Articular chondrocyte of knee joint (primary cell): ENCODE data around the gene SUDS3. TPM values are rescaled to one million over a fixed set of nuclear protein-coding genes. Genes with fewer than 3 reads are reported as not detected.

Experiments
- total RNA-seq: library from RNA; depleted of rRNA; stranded (reverse); fragments of >200 nt; gene quantifications from 2 replicates; pipeline ENCODE4 v1.2.3, GENCODE V29; 2012

The SUDS3 gene, protein sequence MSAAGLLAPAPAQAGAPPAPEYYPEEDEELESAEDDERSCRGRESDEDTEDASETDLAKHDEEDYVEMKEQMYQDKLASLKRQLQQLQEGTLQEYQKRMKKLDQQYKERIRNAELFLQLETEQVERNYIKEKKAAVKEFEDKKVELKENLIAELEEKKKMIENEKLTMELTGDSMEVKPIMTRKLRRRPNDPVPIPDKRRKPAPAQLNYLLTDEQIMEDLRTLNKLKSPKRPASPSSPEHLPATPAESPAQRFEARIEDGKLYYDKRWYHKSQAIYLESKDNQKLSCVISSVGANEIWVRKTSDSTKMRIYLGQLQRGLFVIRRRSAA
- total RNA-seq, result 27.0 and 37.9 TPM in 2 replicates

DNA sequence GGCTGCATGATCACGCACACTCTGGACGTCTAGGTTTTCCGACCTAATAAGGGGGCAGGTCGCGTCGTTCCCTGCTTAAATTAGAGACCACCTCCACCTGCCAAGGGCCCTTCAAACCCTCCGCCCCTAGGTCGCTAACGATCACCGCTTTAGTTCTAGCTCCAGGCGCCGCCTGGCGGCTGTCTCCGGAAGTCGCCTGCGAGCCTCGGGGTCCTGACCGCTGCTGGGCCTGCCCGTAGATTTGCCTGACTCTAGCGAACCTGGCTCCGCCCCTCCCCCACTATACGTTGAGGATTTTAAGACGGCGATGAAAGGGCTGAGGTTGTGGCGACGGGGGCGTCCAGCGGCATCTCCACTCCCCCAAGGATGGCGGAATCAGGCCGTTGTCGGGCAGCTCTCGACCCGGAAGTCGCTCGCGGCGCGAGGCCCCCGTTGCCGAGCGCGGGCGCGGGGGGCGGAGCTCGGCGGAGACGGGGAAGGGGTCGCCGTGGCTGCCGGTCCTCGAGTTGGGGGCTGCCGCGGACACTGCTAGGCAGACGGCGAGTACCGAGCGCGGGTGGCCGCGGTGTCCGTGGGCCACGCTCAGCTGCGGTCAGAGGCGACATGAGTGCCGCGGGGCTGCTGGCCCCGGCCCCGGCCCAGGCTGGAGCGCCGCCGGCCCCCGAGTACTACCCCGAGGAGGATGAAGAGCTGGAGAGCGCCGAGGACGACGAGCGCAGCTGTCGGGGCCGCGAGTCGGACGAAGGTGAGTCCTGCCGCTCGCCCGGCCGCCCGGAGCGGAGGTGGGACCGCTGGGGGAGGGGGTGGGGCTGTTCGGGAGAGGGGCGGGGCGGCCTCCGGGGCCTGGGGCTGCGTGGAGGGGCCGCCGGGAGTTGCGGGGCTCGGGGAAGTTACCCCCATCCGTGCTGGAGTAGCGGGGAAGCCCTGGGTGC, at the start of gene SUDS3:
SUDS3 (plus strand) TSS at position 467 of the 932 bp plus-strand sequence; CDS start at position 604, 137 bp downstream.

DNA sequence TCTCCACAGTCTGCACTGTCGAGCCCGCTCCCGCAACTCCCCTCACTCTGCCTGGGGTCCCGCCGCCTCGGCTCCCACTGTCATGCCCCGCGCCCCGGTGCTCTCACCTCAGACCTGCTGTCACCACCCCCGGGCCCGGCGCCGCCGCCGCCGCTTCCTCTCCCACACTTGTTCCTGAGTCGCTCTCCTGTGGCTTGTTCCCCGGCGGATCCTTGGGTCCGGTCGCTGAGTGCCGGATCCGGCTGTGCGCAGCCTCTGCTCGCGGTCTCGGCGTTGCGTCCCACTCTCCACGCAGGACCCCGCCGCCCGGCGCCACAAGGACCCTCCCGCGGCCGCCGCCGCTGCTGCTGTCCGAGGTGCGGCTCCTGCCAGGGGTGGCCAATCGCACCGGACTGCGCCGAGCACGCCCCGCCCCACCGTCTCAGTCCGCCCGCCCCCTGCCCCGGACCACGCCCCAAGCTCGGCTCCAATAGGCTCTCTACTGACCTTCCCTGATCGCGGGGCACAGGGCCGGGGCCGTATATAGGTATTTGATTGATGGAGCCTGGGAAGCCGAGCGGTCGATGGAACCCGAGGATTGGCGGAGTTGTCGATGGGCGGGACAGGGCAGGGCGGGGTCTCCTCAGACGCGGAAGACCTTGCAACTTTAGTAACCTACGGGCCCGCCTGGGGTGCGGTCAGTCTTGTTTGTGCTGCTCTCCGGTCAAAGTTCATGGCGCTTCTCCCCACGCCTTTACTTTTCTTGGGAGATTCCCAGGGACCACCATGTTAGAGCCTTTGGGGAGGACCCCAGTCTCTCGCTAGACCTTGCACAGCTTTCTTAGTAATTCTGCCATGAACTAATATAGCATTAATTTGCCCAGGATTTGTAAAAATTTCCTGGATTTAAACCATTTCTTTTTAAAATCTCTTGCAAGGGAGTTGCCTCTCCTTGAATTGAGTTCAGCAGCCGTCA, 3.5 kb upstream of the SUDS3 start, which contains the start of gene TAOK3:
TAOK3 (minus strand) TSS at position 367 of the 955 bp plus-strand sequence. CDS start 117,340 bp downstream, outside the sequence.

Other genes starting within 250 kb of the SUDS3 start
- 188 and 190 TPM in 2 replicates for gene PEBP1, start 240.4 kb upstream of the SUDS3 start, total RNA-seq
- gene TAOK3, start 3.6 kb upstream of the SUDS3 start, total RNA-seq, result 34.8 and 35.5 TPM in 2 replicates